C4-2B (cell line): ENCODE results near the gene ATP13A2.

Experiments used
- ZFX ChIP-seq: fragments of 450-650 bp; IDR thresholded peaks from 2 replicates; pipeline ENCODE4 v1.6.1; 2017
- TF ChIP-seq, protein P1 (sequence below): fragments of 450-650 bp; conservative IDR thresholded peaks from 2 replicates; pipeline ENCODE4 v1.5.1; 2017; ENCODE audit warnings: mild to moderate bottlenecking

DNA sequence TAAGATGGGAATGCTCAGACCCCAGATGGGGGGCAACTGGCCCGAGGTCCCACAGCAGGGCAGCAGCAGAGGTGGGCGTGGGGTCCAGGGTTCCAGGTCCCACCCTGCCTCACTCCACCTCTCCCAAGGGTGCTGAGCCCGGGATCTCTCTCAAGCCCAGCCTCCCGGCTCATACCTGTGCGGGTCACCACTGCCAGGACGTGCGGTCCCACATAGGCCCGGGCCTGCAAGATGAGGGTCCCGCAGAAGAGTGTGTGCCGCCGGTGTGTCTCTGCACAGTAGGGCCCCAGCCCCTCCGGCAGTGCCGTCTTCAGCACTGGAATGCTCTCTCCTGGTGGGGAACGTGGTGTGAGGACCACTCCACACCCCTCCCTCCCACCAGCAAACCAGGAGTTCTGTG lies 14.9 kb downstream of the ATP13A2 start:
- TF ChIP-seq, protein P1, sequence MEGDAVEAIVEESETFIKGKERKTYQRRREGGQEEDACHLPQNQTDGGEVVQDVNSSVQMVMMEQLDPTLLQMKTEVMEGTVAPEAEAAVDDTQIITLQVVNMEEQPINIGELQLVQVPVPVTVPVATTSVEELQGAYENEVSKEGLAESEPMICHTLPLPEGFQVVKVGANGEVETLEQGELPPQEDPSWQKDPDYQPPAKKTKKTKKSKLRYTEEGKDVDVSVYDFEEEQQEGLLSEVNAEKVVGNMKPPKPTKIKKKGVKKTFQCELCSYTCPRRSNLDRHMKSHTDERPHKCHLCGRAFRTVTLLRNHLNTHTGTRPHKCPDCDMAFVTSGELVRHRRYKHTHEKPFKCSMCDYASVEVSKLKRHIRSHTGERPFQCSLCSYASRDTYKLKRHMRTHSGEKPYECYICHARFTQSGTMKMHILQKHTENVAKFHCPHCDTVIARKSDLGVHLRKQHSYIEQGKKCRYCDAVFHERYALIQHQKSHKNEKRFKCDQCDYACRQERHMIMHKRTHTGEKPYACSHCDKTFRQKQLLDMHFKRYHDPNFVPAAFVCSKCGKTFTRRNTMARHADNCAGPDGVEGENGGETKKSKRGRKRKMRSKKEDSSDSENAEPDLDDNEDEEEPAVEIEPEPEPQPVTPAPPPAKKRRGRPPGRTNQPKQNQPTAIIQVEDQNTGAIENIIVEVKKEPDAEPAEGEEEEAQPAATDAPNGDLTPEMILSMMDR, result no peak
- TF ChIP-seq ZFX, result no peak
